Measurements from ENCODE around the gene SLC16A12. TPM values are rescaled to one million over a fixed set of nuclear protein-coding genes. Genes with fewer than 3 reads are reported as not detected.
"Not testable (repeated sequence)": the region's sequence is repeated elsewhere in the genome, so short reads cannot be mapped to it uniquely, and the experiment has no call there.

Gene SLC16A12
- total RNA-seq, 1 donor from 2014 or later = 3.7 TPM

- H3K4me3 ChIP-seq (ENCODE audit: low read depth, low read length) = no peak overlapping the region
- TF ChIP-seq CTCF (conservative IDR thresholded peaks at IDR 0.05; ENCODE audit: low read depth, low read length) = no peak
- DNase-seq (ENCODE audit: low read depth) = no peak
Measured at GRCh38 chr10:89416465-89416864, 118.9 kb downstream of the SLC16A12 start.

- peak overlapping the region; percentile 91 for H3K4me3 ChIP-seq (ENCODE audit: low read depth, low read length)
- TF ChIP-seq CTCF (conservative IDR thresholded peaks at IDR 0.05; ENCODE audit: low read depth, low read length) = no peak
- no peak for DNase-seq (ENCODE audit: low read depth)
Measured at GRCh38 chr10:89414879-89415821, 120.2 kb downstream of the SLC16A12 start.

GRCh38 chr10:89414146-89414878 lies 121.1 kb downstream of the SLC16A12 start, which contains the start of gene IFIT5:
IFIT5 (plus strand) TSS chr10:89414568; CDS start chr10:89414799, 231 bp downstream.
- peak within 1 kb of the TSS; percentile 91 for H3K4me3 ChIP-seq (ENCODE audit: low read depth, low read length)
- DNase-seq (ENCODE audit: low read depth) = no peak
- TF ChIP-seq CTCF (conservative IDR thresholded peaks at IDR 0.05; ENCODE audit: low read depth, low read length) = no peak

GRCh38 chr10:89413398-89413912 lies 121.9 kb downstream of the SLC16A12 start:
- peak overlapping the region; percentile 91 for H3K4me3 ChIP-seq (ENCODE audit: low read depth, low read length)
- DNase-seq (ENCODE audit: low read depth) = no peak

GRCh38 chr10:89412276-89412675 lies 123.1 kb downstream of the SLC16A12 start:
- not testable (repeated sequence) for DNase-seq (ENCODE audit: low read depth); H3K4me3 ChIP-seq (ENCODE audit: low read depth, low read length)

More at GRCh38 chr10:89413398-89413912, 121.9 kb downstream of the SLC16A12 start:
- no peak for TF ChIP-seq CTCF (conservative IDR thresholded peaks at IDR 0.05; ENCODE audit: low read depth, low read length)

GRCh38 chr10:89411135-89411534 lies 124.3 kb downstream of the SLC16A12 start:
- DNase-seq (ENCODE audit: low read depth); H3K4me3 ChIP-seq (ENCODE audit: low read depth, low read length): not testable (repeated sequence)

GRCh38 chr10:89410551-89410950 lies 124.8 kb downstream of the SLC16A12 start:
- H3K4me3 ChIP-seq (ENCODE audit: low read depth, low read length); DNase-seq (ENCODE audit: low read depth): not testable (repeated sequence)

- not testable (repeated sequence) for H3K4me3 ChIP-seq (ENCODE audit: low read depth, low read length); DNase-seq (ENCODE audit: low read depth)
Measured at GRCh38 chr10:89409282-89409681, 126.1 kb downstream of the SLC16A12 start.

GRCh38 chr10:89407792-89408191 lies 127.6 kb downstream of the SLC16A12 start:
- H3K4me3 ChIP-seq (ENCODE audit: low read depth, low read length); DNase-seq (ENCODE audit: low read depth): not testable (repeated sequence)

- DNase-seq (ENCODE audit: low read depth); H3K4me3 ChIP-seq (ENCODE audit: low read depth, low read length): not testable (repeated sequence)
Measured at GRCh38 chr10:89406178-89406577, 129.2 kb downstream of the SLC16A12 start.
